Gastrocnemius medialis (tissue), 4 donors: ENCODE results near the gene MRPL32. TPM values are rescaled to one million over a fixed set of nuclear protein-coding genes. Genes with fewer than 3 reads are reported as not detected.

Source experiments
- ATAC-seq, 2 donors: fragments of 150-250 bp; one replicate each; pipeline ENCODE4 v1.9.1; 2016
- DNase-seq, 2 donors: peaks; one replicate each; pipeline ENCODE4 v3.0.0-alpha.2; 2019
- H3K27ac ChIP-seq, 4 donors: fragments of 200-600 bp; sonication (generic); 1 replicate in 1 of 4; 2 replicates in 3 of 4; pipeline ENCODE4 v1.5.1; 2016 to 2018; ENCODE audit warnings: mild to moderate bottlenecking in 2 of 4, moderate library complexity in 1 of 4
- H3K27me3 ChIP-seq, 3 donors: fragments of 200-600 bp; sonication (generic) in 2 of 3; 1 replicate in 1 of 3; 2 replicates in 2 of 3; pipeline versions ENCODE4 v1.5.1 to v1.6.0; 2016 to 2019; ENCODE audit warnings: mild to moderate bottlenecking in 1 of 3, moderate library complexity in 1 of 3
- H3K36me3 ChIP-seq, 2 donors: fragments of 200-600 bp; sonication (generic) in 1 of 2; one replicate each; pipeline ENCODE4 v1.5.1; 2017 to 2018
- H3K4me1 ChIP-seq, 2 donors: fragments of 200-600 bp; sonication (generic) in 1 of 2; one replicate each; pipeline ENCODE4 v1.5.1; 2016 to 2017; ENCODE audit warnings: mild to moderate bottlenecking in 2 of 2
- H3K4me3 ChIP-seq, 4 donors: fragments of 200-600 bp; sonication (generic) in 3 of 4; 1 replicate in 1 of 4; 2 replicates in 3 of 4; pipeline ENCODE4 v1.5.1; 2016 to 2019; ENCODE audit warnings: mild to moderate bottlenecking in 2 of 4
- H3K9me3 ChIP-seq, 3 donors: fragments of 200-600 bp; sonication (generic) in 2 of 3; 1 replicate in 1 of 3; 2 replicates in 2 of 3; pipeline ENCODE4 v1.5.1; 2016 to 2019
- POLR2A ChIP-seq, 2 donors: fragments of 450-650 bp; IDR thresholded peaks; one replicate each; pipeline ENCODE4 v1.6.1; 2017; ENCODE audit warnings: antibody characterized with exemption in 2 of 2, mild to moderate bottlenecking in 2 of 2, moderate library complexity in 2 of 2
- in situ Hi-C, 4 donors: fragments of 200-750 bp; cut with MboI; loops; one replicate each; pipeline versions ENCODE4 v1.15.0 to v1.8.0; 2017; ENCODE audit warnings: low sequenced_read_pairs in 4 of 4
- intact Hi-C: fragments of 100-400 bp; cut with DNase I; formaldehyde crosslinking; loops from one replicate; pipeline ENCODE4 v1.15.1; 2023; ENCODE audit warnings: low total_unique reads
- total RNA-seq, 4 donors: library from RNA; depleted of rRNA; stranded (reverse); fragments of >200 nt; gene quantifications; one replicate each; pipeline versions ENCODE4 v1.1.0 to v1.2.3, GENCODE V29; 2016
- TF ChIP-seq, protein P1 (sequence below), 5 experiments: fragments of 450-650 bp in 3 of 5; fragments of 200-600 bp in 2 of 5; sonication (generic) in 2 of 5; IDR thresholded peaks in 4 of 5; conservative IDR thresholded peaks in 1 of 5; 1 replicate in 4 of 5; 2 replicates in 1 of 5; pipeline ENCODE4 v1.5.1; 2016 to 2019; ENCODE audit warnings: antibody characterized with exemption in 5 of 5, mild to moderate bottlenecking in 3 of 5, moderate library complexity in 3 of 5

The MRPL32 gene
- total RNA-seq, 4 donors from 2014 or later: 42.6 to 59.2 (median 56.8) TPM

DNA sequence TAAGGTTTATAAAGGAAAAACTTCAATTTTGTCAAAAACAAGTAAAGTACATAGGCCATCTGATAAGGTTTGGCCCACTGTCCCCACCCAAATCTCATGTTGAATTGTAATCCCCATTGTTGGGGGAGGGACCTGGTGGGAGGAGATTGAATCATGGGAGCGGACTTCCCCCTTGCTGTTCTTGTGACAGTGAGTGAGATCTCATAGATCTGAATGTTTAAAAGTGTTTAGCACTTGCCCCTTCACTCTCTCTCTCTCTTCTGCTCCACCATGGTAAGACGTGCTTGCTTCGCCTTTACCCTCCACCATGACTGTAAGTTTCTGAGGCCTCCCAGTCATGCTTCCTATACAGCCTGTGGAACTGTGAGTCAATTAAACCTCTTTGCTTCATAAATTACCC lies 18.2 kb downstream of the MRPL32 start:
- Histone ChIP-seq H3K4me3 (no peak overlapping the region), H3K36me3 (no peaks in the 10 kb centered on the region), H3K4me1 (no peaks in the 10 kb centered on the region), H3K27ac (no peak overlapping the region), H3K9me3 (no peaks in the 10 kb centered on the region), H3K27me3 (no peaks in the 10 kb centered on the region)
- ATAC-seq (no peak), DNase-seq (no peak)
- TF ChIP-seq POLR2A (IDR thresholded peaks at IDR 0.05): no peak
- TF ChIP-seq, protein P1, sequence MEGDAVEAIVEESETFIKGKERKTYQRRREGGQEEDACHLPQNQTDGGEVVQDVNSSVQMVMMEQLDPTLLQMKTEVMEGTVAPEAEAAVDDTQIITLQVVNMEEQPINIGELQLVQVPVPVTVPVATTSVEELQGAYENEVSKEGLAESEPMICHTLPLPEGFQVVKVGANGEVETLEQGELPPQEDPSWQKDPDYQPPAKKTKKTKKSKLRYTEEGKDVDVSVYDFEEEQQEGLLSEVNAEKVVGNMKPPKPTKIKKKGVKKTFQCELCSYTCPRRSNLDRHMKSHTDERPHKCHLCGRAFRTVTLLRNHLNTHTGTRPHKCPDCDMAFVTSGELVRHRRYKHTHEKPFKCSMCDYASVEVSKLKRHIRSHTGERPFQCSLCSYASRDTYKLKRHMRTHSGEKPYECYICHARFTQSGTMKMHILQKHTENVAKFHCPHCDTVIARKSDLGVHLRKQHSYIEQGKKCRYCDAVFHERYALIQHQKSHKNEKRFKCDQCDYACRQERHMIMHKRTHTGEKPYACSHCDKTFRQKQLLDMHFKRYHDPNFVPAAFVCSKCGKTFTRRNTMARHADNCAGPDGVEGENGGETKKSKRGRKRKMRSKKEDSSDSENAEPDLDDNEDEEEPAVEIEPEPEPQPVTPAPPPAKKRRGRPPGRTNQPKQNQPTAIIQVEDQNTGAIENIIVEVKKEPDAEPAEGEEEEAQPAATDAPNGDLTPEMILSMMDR (IDR thresholded peaks at IDR 0.05 in 4 of 5, conservative IDR thresholded peaks at IDR 0.05 in 1 of 5): no peak
- in situ Hi-C loops (no loop called here), intact Hi-C loops (no loop called here)

DNA sequence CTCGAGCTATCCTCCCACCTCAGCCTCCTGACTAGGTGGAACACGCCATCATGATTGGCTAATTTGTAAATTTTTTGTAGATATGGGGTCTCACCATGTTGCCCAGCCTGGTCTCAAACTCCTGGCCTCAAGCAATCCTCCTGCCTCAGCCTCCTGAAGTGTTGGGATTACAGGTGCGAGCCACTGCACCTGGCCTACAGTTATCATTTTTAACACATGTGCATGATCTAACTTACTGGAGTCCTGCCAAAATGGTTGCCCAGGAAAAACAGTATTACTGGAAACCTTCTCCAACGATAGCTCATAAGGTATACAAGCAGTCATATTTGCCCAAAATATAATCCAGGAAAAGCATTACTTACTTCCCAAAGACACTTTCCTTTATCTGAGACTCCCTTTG lies 20.2 kb downstream of the MRPL32 start:
- in situ Hi-C loops: no loop called here
- no peak for ATAC-seq

DNA sequence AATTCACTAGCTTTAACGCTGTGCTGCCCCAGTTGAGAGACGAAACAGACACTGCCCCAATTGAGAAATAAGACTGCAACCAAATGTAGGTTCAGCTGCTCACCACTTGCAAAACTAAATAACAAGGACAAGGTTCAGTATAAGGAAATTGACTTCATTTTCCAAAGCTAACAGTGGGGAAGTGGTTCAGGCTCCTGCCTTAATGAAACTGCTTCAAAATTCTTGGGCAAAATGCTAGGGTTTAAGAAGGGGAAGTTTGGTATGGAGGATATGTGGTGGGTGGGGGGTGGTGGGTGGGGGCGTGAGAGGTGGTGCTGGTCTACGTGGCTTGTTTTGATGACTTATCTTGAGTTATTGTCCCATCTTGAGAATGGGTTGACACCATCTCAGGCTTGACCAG lies 21.8 kb downstream of the MRPL32 start:
- ATAC-seq (no peak), DNase-seq (no peak)
- H3K27me3 ChIP-seq: no peaks in the 10 kb centered on the region
- H3K9me3 ChIP-seq: peaks cover 0 to 3% (median 0%) of the 10 kb centered on the region in 3 donors
- H3K36me3 ChIP-seq: no peaks in the 10 kb centered on the region
- TF ChIP-seq, protein P1 (IDR thresholded peaks at IDR 0.05 in 4 of 5, conservative IDR thresholded peaks at IDR 0.05 in 1 of 5): no peak
- TF ChIP-seq POLR2A (IDR thresholded peaks at IDR 0.05): no peak
- H3K4me1 ChIP-seq: no peaks in the 10 kb centered on the region
- no peak overlapping the region for H3K27ac ChIP-seq
- in situ Hi-C loops: no loop called here
- no peak overlapping the region for H3K4me3 ChIP-seq
- intact Hi-C loops: no loop called here

More for the DNA sequence above, 20.2 kb downstream of the MRPL32 start:
- Histone ChIP-seq H3K36me3 (no peaks in the 10 kb centered on the region), H3K9me3 (peaks cover 0 to 3% (median 0%) of the 10 kb centered on the region in 3 donors), H3K27ac (no peak overlapping the region), H3K27me3 (no peaks in the 10 kb centered on the region), H3K4me3 (no peak overlapping the region), H3K4me1 (no peaks in the 10 kb centered on the region)
- DNase-seq: no peak
- intact Hi-C loops: no loop called here
- TF ChIP-seq, protein P1 (IDR thresholded peaks at IDR 0.05 in 4 of 5, conservative IDR thresholded peaks at IDR 0.05 in 1 of 5): no peak
- no peak for TF ChIP-seq POLR2A (IDR thresholded peaks at IDR 0.05)

DNA sequence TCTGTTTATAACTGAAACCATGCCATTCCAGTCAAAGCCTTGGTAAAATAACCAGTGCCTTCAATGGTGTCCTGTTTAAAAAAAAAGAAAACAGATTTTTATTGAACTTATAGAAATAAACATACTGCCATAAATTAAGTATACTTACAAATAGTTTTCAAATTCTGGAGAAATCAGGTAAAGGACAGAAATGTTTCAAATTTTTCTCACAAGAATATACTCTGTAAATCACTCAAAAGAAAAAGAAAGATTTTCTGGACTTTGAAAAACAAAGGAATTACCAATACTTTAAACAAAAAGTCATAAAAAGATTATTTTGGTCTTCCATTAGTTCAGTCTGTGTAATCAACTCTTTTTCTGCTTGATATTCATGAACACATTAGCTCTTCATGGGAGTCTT lies 23.9 kb downstream of the MRPL32 start:
- no peaks in the 10 kb centered on the region for H3K27me3 ChIP-seq
- H3K36me3 ChIP-seq: no peaks in the 10 kb centered on the region
- H3K27ac ChIP-seq: no peak overlapping the region
- no peaks in the 10 kb centered on the region for H3K4me1 ChIP-seq
- in situ Hi-C loops: no loop called here
- ATAC-seq (no peak), DNase-seq (no peak)
- H3K4me3 ChIP-seq: no peak overlapping the region
- peaks cover 0 to 3% (median 0%) of the 10 kb centered on the region in 3 donors for H3K9me3 ChIP-seq
- intact Hi-C loops: no loop called here
- TF ChIP-seq, protein P1 (IDR thresholded peaks at IDR 0.05 in 4 of 5, conservative IDR thresholded peaks at IDR 0.05 in 1 of 5): no peak
- TF ChIP-seq POLR2A (IDR thresholded peaks at IDR 0.05): no peak

DNA sequence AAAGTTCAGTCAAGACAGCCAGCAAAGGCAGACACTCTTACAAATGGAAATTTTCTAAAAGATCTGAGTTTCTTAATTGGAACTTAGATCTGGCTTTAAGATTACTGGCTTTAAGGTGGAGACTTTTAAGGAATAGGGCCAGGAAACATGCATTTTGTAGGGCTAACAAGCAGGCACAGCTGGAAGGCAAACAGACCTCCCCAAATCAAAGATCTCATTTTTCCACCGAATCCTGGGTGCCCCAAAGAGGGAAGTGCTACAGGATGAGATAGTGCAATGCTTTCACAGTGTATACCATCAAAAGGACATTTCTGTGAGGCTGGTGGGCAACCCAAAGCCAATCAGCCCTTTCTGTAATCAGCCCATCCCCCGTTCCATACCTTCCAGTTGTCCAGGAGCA lies 27.4 kb downstream of the MRPL32 start:
- Histone ChIP-seq H3K4me3 (no peak overlapping the region), H3K36me3 (no peaks in the 10 kb centered on the region), H3K27ac (no peak overlapping the region), H3K9me3 (peaks cover 0 to 3% (median 0%) of the 10 kb centered on the region in 3 donors), H3K27me3 (no peaks in the 10 kb centered on the region), H3K4me1 (no peaks in the 10 kb centered on the region)
- no peak for DNase-seq
- in situ Hi-C loops: no loop called here
- intact Hi-C loops: no loop called here
- no peak for ATAC-seq
- no peak for TF ChIP-seq POLR2A (IDR thresholded peaks at IDR 0.05)
- TF ChIP-seq, protein P1 (IDR thresholded peaks at IDR 0.05 in 4 of 5, conservative IDR thresholded peaks at IDR 0.05 in 1 of 5): no peak
